Fibroblast of gingiva (primary cell): ENCODE results near the gene HOPX.
"Not testable (repeated sequence)": the region's sequence is repeated elsewhere in the genome, so short reads cannot be mapped to it uniquely, and the experiment has no call there.

Experiments
- DNase-seq: peaks from one replicate; pipeline ENCODE4 v3.0.0-alpha.2; 2011; ENCODE audit warnings: low read depth

The HOPX gene

GRCh38 chr4:56654238-56654632 lies 26.9 kb downstream of the HOPX start:
- no peak for DNase-seq

GRCh38 chr4:56653461-56654237 lies 27.4 kb downstream of the HOPX start:
- no peak for DNase-seq

GRCh38 chr4:56652196-56652595 lies 28.9 kb downstream of the HOPX start:
- no peak for DNase-seq

GRCh38 chr4:56651056-56651350 lies 30.1 kb downstream of the HOPX start:
- DNase-seq = no peak

GRCh38 chr4:56650262-56651055 lies 30.6 kb downstream of the HOPX start:
- DNase-seq = no peak

- DNase-seq = no peak
These were observed 31.4 kb downstream of the HOPX start for GRCh38 chr4:56649445-56650261.

- no peak for DNase-seq
These were observed 32.3 kb downstream of the HOPX start for GRCh38 chr4:56648824-56649151.

- peak; percentile 9 for DNase-seq
These were observed 32.9 kb downstream of the HOPX start for GRCh38 chr4:56648021-56648823.

GRCh38 chr4:56646341-56646740 lies 34.8 kb downstream of the HOPX start:
- no peak for DNase-seq

- DNase-seq = no peak
These were observed 37.5 kb downstream of the HOPX start for GRCh38 chr4:56643596-56643995.

- DNase-seq = peak; percentile 73
These were observed 39.5 kb downstream of the HOPX start for GRCh38 chr4:56641494-56642051.

- DNase-seq = no peak
These were observed 40.2 kb downstream of the HOPX start for GRCh38 chr4:56640621-56641493.

GRCh38 chr4:56637791-56638190 lies 43.3 kb downstream of the HOPX start:
- DNase-seq = peak; percentile 11

GRCh38 chr4:56637154-56637553 lies 43.9 kb downstream of the HOPX start:
- no peak for DNase-seq

- DNase-seq = not testable (repeated sequence)
These were observed 46.1 kb downstream of the HOPX start for GRCh38 chr4:56634954-56635353.

GRCh38 chr4:56633486-56633885 lies 47.6 kb downstream of the HOPX start:
- no peak for DNase-seq

GRCh38 chr4:56630876-56631666 lies 50.0 kb downstream of the HOPX start:
- DNase-seq = peak; percentile 67

- no peak for DNase-seq
These were observed 52.5 kb downstream of the HOPX start for GRCh38 chr4:56628592-56628991.

GRCh38 chr4:56627985-56628384 lies 53.1 kb downstream of the HOPX start:
- DNase-seq = no peak

- no peak for DNase-seq
These were observed 53.7 kb downstream of the HOPX start for GRCh38 chr4:56627375-56627774.
